LoVo (cell line): ENCODE measurements around the gene ERI2.

ENCODE experiments used
- DNase-seq: peaks from one replicate; pipeline ENCODE4 v3.0.0-alpha.2; 2016; ENCODE audit warnings: low spot score

ERI2 gene

DNA sequence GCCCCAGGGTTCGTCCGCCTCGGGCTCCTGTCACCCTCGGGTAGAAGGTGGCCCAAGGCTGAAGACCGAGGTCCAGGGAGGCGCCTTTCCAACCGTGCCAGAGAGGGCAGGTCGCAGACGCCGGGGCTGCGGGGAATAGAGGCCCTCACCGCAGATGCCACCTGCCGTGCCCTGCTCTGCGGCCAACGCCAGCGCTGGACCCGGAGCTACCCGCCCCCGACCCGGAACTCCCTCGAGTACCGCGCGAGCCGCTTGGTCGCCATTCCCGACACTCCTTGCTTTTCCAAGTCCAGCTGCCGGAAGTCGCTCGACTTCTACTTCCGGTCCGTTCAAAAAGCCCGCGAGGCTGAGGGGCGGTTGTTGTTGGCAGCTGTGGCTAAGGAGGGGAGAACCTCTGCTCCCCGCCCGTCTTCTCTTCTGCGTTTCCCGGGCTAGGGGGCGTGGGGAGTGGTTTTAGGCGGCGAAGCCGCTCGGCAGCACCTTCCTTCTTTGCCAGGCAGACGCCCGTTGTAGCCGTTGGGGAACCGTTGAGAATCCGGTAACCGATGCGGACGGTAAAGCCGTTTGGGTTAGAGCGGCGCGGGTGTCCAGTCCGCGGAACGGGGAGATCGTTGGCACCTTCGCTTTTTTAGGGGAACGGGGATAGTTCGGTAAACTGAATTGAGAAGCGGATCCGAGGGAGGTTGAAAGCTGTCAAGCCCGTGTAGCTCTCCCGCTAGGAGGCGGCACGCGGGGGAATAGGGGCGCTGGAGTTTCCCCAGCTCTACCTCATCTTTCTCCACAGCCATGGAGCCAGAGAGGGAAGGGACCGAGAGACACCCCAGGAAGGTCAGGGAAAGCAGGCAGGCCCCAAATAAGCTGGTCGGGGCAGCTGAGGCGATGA, at the start of gene ERI2, which contains the start of gene REXO5:
Gene ERI2, minus strand, starts transcription at position 305 of the 883 bp plus-strand sequence. Its CDS starts 42 bp downstream, at position 263.
Gene REXO5, plus strand, starts transcription at position 360 of the 883 bp plus-strand sequence. Its CDS starts 427 bp downstream, at position 787.
- peak; percentile 91 for DNase-seq

GRCh38 chr16:20854963-20855362, 48.7 kb upstream of the ERI2 start:
- no peak for DNase-seq

GRCh38 chr16:20853981-20854620, 47.8 kb upstream of the ERI2 start:
- no peak for DNase-seq

DNA sequence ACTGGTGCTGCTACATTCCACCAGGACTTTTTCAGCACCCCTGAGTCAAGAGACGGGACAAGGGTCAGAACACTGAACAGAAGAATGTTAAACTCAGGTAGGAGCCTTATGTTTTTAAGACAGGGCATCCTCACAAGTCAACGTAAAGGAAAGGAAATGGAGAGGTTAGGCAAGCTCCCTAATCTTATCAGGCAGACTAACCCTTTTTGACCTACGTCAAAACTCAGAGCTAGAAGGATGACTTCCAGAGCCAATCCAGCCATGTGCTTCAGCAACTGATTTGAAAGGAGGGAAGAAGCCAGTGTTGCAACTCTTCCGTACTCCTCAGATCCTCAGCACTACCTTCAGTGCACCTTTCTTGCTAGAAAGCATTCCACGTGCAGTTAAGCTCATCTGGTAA, 46.9 kb upstream of the ERI2 start:
- no peak for DNase-seq

DNA sequence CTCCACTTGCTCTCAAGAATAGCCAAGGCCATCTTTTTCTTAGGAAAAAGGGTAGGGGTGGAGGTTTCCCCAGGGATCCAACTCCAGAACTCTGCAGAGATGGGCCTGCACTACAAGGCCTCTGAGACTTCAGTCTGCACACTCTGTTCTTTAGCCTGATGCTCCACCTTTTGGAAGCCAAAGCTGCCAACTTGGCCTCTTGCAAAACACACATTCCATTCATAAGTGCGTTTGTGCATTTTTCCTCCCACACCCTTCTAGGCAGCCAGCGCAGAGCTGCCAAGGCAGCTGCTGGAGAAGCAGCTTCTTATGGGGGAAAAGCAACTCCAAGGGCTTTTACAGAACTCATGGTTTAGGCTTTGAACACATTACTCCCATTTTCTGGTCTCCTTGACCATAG, 45.3 kb upstream of the ERI2 start:
- peak; percentile 43 for DNase-seq

DNA sequence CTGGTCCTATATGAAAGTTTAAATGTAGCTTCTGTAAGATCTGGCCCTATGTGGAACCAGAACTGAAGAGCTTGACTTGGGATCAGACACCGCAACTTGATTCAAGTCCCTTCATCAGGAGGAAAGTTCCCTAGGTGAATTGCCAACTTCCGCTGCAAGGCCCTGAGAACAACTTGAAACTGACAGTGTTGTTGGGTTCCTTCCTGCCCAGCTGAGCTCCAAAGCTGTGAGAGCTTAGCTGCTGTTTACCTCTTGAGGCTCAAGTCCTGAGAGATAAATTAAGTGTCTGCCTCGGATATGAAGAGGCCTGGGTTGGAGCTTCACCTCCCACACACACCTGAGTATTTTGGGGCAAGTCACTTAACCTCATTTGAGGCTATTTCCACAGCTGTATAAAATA, 44.7 kb upstream of the ERI2 start:
- no peak for DNase-seq

GRCh38 chr16:20849589-20850390, 43.5 kb upstream of the ERI2 start:
- peak; percentile 65 for DNase-seq

- DNase-seq = no peak
Measured at GRCh38 chr16:20847550-20847949, 41.3 kb upstream of the ERI2 start.

- no peak for DNase-seq
Measured at GRCh38 chr16:20846551-20846950, 40.3 kb upstream of the ERI2 start.

- no peak for DNase-seq
Measured at GRCh38 chr16:20846030-20846429, 39.8 kb upstream of the ERI2 start.

DNA sequence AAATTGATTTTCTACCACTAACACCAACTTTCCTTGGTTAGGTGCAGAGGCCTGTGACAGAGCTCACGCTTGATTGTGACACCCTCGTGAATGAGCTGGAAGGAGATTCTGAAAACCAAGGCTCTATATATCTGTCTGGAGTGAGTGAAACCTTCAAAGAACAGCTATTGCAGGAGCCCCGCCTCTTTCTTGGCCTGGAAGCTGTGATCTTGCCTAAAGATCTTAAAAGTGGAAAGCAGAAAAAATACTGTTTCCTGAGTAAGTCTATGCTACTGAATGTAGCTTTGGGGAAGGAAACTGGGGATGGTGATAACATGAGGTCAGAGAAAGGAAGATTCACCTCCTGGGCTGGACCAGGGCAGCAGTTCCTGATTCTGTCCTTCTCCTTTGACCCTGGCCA, 38.3 kb upstream of the ERI2 start:
- no peak for DNase-seq

DNA sequence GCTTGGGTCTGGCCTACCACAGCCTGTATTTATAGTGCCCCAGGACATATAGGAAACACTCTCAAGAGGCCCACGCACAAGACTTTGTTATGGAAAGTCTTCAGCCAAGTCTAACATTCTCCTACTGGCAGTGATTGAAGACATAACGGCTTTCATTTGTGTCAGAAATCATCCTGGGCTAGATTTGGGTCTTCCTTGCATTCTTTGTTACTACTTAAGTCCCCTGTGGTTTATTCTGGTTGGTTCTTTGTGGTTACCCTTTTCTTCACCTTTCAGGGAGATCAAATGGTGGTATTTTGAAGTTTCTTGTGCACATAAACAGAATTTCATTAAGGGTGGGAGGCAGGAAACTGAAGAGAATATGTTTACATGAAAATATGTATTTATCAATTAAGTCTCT, 37.8 kb upstream of the ERI2 start:
- no peak for DNase-seq

GRCh38 chr16:20839504-20839903, 33.2 kb upstream of the ERI2 start:
- no peak for DNase-seq

- no peak for DNase-seq
Measured at GRCh38 chr16:20838240-20838639, 32.0 kb upstream of the ERI2 start.

DNA sequence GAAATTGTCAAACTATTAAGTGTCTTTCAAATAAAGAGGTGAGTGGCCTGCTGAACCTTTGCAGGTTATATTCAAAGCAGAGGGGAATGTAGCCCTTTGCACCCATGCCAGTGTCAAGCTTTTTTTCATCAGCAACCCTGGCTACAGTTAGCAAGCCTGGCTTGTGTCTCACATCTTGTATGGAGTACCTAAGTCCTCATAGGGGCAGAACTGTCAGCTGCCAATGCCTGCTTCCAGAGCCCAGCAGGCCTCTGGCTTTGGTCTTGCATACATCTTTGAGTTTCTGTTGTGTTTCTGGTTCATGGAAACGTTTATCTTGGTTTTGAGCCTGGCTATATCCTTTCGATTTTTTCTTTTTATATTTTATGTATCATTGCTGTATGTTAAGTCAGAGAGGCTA, 26.8 kb upstream of the ERI2 start:
- DNase-seq = no peak

GRCh38 chr16:20830372-20830771, 24.1 kb upstream of the ERI2 start:
- DNase-seq = no peak

DNA sequence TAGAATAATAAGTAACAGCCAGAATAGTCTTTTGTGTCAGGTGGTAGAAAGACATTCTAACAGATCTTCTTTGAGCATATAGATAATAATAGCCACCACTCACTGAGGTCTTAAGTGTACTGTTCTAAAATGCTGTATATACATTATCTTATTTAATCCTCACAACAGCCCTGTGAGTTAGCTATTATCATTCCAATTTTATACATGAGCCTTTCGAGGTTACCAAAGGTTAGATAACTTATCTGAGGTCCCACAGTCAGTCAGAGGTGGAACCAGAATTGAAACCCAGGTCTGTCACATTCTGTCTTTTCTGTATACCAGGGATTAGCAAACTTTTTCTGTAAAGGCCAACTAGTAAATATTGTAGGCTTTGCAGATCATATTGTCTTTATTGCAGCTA, 23.3 kb upstream of the ERI2 start:
- no peak for DNase-seq

DNA sequence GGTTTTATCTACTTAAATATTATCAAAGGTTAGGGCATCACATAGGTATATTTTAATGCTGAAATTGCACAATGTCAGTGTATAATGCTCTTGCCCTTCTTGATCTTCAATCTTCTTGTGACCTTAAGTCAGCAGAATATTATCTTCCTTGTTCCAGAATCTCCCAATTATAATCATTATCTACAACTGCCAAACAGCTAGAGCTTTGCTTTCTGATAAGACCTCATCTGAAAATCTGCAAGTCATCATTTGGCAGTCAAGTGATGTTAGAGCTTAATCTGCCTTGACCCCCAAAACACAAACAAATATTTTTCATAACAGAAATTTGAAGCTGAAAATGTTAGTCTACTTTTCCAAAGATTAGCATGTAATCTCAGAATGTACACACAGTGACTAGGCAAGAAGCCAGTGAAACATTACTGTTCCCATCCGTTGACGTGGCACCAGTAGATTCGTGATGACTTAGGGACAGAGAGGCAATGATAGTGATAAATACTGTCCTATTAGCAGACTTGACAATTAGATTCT, 19.8 kb upstream of the ERI2 start:
- no peak for DNase-seq

DNA sequence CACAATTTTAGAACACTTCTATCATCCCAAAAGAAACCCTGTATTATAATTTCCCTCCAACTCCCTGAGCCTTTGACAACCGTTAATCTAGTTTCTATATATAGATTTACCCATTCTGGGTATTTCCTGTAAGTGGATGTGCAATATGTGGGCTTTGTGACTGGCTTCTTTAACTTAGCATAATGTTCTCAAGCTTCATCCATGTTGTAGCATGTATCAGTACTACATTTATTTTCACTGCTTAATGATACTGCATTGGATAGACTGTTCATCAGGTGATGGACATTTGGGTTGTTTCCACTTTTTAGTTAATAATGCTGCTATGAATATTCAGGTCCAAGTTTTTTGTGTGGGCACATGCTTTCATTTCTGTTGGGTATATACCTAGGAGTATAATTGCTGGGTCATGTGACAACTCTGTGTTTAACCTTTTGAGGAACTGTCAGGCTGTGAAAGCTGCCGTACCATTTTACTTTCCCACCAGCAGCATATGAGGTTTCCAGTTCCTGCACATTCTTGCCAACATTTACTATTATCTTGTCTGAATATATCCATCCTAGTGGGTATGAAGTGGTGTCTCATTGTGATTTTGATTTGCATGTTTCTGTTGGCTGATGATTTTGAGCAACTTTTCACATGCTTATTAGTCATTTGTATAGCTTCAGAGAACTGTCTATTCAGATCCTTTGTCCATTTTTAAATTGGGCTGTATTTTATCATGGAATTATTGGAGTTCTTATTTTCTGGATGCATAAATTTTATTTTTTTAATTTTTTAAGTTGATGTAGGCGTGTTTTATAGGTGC, 16.5 kb upstream of the ERI2 start:
- DNase-seq = no peak

DNA sequence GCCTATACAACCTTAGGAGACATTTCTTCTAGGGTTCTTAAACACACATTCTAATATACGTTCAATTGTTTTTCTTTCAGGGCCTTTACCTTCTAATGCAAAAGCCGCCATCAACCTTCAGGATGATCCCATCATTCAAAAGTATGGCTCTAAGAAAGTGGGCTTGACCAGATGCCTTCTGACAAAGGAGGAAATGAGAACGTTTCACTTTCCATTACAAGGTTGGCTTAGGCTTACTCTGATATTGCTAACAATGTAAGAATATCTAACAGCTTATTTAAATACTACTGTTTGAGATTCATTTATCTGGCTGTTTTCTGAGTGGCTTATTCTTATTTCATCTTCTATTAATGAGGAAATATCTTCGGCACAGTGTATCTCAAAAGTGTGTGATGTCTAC, 15.4 kb upstream of the ERI2 start:
- DNase-seq = no peak

DNA sequence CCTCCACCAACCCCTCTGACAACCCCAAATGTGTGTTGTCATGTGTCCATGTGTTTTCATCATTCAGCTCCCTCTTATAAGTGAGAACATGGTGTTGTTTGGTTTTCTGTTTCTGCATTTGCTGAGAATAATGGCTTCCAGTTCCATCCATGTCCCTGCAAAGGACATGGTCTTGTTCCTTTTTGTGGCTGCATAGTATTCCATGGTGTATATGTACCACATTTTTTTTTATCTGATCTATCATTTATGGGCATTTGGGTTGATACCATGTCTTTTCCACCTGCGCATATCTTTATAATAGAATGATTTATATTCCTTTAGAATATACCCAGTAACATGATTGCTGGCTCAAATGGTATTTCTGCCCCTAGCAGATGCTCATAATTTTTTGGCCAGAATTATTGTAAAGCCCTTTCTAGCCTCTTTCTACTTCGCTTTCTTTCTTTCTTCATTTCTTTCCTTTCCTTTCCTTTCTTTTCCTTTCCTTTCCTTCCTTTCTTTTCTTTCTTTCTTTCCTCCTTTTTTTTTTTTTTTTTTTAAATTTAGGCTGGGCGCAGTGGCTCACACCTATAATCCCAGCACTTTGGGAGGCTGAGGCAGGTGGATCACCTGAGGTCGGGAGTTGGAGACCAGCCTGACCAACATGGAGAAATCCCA, 12.8 kb upstream of the ERI2 start:
- no peak for DNase-seq
